GM21367 (cell line): ENCODE results near the gene MRPL40.
A peak's percentile ranks its signal among the peaks of the same experiment; 100 is the strongest.

Source experiments
- ATAC-seq: cut with Tn5 transposase; IDR thresholded peaks from one replicate; pipeline ENCODE4 v1.9.1; 2021; ENCODE audit not compliant: unreplicated experiment

The MRPL40 gene

GRCh38 chr22:19432133-19432851, at the start of gene MRPL40:
MRPL40 (plus strand) TSS chr22:19432545; CDS start chr22:19432555, 10 bp downstream.
- ATAC-seq = peak; percentile 59

- ATAC-seq = no peak
Measured at GRCh38 chr22:19383292-19383691, 49.1 kb upstream of the MRPL40 start.

- ATAC-seq = no peak
Measured at GRCh38 chr22:19385221-19385906, 47.0 kb upstream of the MRPL40 start.

- ATAC-seq = no peak
Measured at GRCh38 chr22:19386248-19386647, 46.1 kb upstream of the MRPL40 start.

GRCh38 chr22:19387038-19387437, 45.3 kb upstream of the MRPL40 start:
- no peak for ATAC-seq

- no peak for ATAC-seq
Measured at GRCh38 chr22:19387575-19387974, 44.8 kb upstream of the MRPL40 start.

GRCh38 chr22:19393704-19394103, 38.6 kb upstream of the MRPL40 start:
- ATAC-seq = no peak

GRCh38 chr22:19394274-19395050, 37.9 kb upstream of the MRPL40 start:
- ATAC-seq = no peak

- no peak for ATAC-seq
Measured at GRCh38 chr22:19395276-19395675, 37.1 kb upstream of the MRPL40 start.

- no peak for ATAC-seq
Measured at GRCh38 chr22:19396561-19396933, 35.8 kb upstream of the MRPL40 start.

- ATAC-seq = no peak
Measured at GRCh38 chr22:19396934-19397733, 35.2 kb upstream of the MRPL40 start.

GRCh38 chr22:19397734-19398104, 34.6 kb upstream of the MRPL40 start:
- no peak for ATAC-seq

GRCh38 chr22:19398206-19398605, 34.1 kb upstream of the MRPL40 start:
- ATAC-seq = no peak

- ATAC-seq = no peak
Measured at GRCh38 chr22:19398652-19399051, 33.7 kb upstream of the MRPL40 start.

GRCh38 chr22:19400881-19401280, 31.5 kb upstream of the MRPL40 start:
- no peak for ATAC-seq

GRCh38 chr22:19401483-19401882, 30.9 kb upstream of the MRPL40 start:
- no peak for ATAC-seq

- ATAC-seq = no peak
Measured at GRCh38 chr22:19402642-19403191, 29.6 kb upstream of the MRPL40 start.

GRCh38 chr22:19404676-19405075, 27.7 kb upstream of the MRPL40 start:
- no peak for ATAC-seq

- no peak for ATAC-seq
Measured at GRCh38 chr22:19405133-19405532, 27.2 kb upstream of the MRPL40 start.

- no peak for ATAC-seq
Measured at GRCh38 chr22:19405652-19406051, 26.7 kb upstream of the MRPL40 start.

GRCh38 chr22:19406281-19406811, 26.0 kb upstream of the MRPL40 start:
- ATAC-seq = no peak
